ENCODE measurements around the gene PTPRG. TPM values are rescaled to one million over a fixed set of nuclear protein-coding genes. Genes with fewer than 3 reads are reported as not detected.
A peak's percentile ranks its signal among the peaks of the same experiment; 100 is the strongest.

PTPRG gene
- total and polyA plus RNA-seq, 2 experiments from 2014 or later, result 24.4 to 131 TPM

DNA sequence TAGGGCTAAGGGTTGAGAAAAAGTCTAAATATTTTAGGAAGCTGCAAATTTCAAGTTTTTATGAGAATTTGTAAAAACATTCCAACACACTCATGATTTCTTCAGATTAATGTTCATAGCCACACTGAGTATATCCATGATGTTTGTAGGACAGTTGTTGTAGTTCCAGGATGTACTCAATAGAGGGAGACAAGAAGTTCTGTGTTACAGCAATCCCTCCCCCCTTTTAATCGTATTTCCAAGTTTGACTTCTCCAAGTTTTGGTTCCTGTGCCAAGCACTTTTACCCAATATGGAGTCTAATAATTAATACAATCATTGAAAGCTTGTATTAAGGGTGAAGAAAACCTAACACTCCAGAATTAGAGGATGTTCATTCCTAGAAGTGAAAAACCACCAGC lies 668.5 kb downstream of the PTPRG start:
- Mint-ChIP-seq H3K27me3 (ENCODE audit: insufficient read depth, low read depth, poor library complexity) (peaks cover 6% of the 10 kb centered on the region), H3K27ac (no peak overlapping the region), H3K4me3 (no peak overlapping the region), H3K9me3 (no peaks in the 10 kb centered on the region), H3K36me3 (ENCODE audit: low read depth) (peaks cover 11% of the 10 kb centered on the region; the same call in 2 of the 3 replicates), H3K4me1 (peaks cover 30% of the 10 kb centered on the region; the same call in 2 of the 3 replicates)
- no peaks in the 10 kb centered on the region for H3K79me2 ChIP-seq (replicated peaks; ENCODE audit: insufficient read depth)
- DNase-seq (ENCODE audit: low spot score) (peak; percentile 71), ATAC-seq (peak; percentile 53)
- TF ChIP-seq NANOG (IDR thresholded peaks at IDR 0.05; ENCODE audit: borderline replicate concordance), result no peak
- TF ChIP-seq, protein P1, sequence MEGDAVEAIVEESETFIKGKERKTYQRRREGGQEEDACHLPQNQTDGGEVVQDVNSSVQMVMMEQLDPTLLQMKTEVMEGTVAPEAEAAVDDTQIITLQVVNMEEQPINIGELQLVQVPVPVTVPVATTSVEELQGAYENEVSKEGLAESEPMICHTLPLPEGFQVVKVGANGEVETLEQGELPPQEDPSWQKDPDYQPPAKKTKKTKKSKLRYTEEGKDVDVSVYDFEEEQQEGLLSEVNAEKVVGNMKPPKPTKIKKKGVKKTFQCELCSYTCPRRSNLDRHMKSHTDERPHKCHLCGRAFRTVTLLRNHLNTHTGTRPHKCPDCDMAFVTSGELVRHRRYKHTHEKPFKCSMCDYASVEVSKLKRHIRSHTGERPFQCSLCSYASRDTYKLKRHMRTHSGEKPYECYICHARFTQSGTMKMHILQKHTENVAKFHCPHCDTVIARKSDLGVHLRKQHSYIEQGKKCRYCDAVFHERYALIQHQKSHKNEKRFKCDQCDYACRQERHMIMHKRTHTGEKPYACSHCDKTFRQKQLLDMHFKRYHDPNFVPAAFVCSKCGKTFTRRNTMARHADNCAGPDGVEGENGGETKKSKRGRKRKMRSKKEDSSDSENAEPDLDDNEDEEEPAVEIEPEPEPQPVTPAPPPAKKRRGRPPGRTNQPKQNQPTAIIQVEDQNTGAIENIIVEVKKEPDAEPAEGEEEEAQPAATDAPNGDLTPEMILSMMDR (conservative IDR thresholded peaks at IDR 0.05; ENCODE audit: low read depth in 2 of 2), result peak; percentile 47 to 61
- no peak for TF ChIP-seq JUNB (IDR thresholded peaks at IDR 0.05; ENCODE audit: unreplicated experiment)
- H4K20me1 ChIP-seq (replicated peaks; ENCODE audit: insufficient read depth), result no peaks in the 10 kb centered on the region; the same call in 1 of the 2 replicates
- no peak overlapping the region for H3K27ac ChIP-seq (ENCODE audit: low read depth)
- no peak overlapping the region for H3K4me3 ChIP-seq
- H3K4me2 ChIP-seq, result no peak overlapping the region
- no peaks in the 10 kb centered on the region; the same call in 1 of the 2 replicates for H3K4me1 ChIP-seq (ENCODE audit: insufficient read depth)
- H3F3A ChIP-seq (replicated peaks; ENCODE audit: low read depth), result no peaks in the 10 kb centered on the region; the same call in 1 of the 2 replicates
- no peaks in the 10 kb centered on the region for H3K9me2 ChIP-seq (ENCODE audit: insufficient read depth)
- no peaks in the 10 kb centered on the region for H3K27me3 ChIP-seq (ENCODE audit: insufficient read depth)
- H2AFZ ChIP-seq, result no peak overlapping the region
- no peaks in the 10 kb centered on the region for H3K36me3 ChIP-seq (ENCODE audit: insufficient read depth)

DNA sequence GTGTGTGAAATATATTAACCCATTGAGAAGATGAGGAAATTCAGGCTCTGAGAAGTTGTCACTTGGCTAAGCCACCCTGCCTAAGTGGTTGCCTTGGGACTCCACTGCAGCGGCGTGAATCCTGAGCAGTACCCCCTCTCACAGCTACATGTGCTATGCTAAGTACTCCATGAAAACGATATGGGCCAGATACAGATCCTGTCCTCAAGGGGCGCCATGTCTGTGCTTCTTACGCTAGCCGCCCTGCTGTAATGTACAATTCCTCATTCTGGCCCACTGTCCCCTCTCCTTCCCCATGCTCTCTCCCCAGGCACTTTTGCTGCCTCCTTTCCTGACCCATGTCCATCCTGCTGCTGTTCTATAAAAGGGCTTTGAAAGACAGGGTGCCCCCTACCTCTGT lies 671.7 kb downstream of the PTPRG start:
- TF ChIP-seq, protein P1 (conservative IDR thresholded peaks at IDR 0.05; ENCODE audit: low read depth in 2 of 2), result peak; percentile 60 to 61
- no peak for TF ChIP-seq ZNF114 (CRISPR knock-in tag; IDR thresholded peaks at IDR 0.05)
- TF ChIP-seq, protein P2, sequence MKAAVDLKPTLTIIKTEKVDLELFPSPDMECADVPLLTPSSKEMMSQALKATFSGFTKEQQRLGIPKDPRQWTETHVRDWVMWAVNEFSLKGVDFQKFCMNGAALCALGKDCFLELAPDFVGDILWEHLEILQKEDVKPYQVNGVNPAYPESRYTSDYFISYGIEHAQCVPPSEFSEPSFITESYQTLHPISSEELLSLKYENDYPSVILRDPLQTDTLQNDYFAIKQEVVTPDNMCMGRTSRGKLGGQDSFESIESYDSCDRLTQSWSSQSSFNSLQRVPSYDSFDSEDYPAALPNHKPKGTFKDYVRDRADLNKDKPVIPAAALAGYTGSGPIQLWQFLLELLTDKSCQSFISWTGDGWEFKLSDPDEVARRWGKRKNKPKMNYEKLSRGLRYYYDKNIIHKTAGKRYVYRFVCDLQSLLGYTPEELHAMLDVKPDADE (IDR thresholded peaks at IDR 0.05), result no peak
- TF ChIP-seq, protein P3, sequence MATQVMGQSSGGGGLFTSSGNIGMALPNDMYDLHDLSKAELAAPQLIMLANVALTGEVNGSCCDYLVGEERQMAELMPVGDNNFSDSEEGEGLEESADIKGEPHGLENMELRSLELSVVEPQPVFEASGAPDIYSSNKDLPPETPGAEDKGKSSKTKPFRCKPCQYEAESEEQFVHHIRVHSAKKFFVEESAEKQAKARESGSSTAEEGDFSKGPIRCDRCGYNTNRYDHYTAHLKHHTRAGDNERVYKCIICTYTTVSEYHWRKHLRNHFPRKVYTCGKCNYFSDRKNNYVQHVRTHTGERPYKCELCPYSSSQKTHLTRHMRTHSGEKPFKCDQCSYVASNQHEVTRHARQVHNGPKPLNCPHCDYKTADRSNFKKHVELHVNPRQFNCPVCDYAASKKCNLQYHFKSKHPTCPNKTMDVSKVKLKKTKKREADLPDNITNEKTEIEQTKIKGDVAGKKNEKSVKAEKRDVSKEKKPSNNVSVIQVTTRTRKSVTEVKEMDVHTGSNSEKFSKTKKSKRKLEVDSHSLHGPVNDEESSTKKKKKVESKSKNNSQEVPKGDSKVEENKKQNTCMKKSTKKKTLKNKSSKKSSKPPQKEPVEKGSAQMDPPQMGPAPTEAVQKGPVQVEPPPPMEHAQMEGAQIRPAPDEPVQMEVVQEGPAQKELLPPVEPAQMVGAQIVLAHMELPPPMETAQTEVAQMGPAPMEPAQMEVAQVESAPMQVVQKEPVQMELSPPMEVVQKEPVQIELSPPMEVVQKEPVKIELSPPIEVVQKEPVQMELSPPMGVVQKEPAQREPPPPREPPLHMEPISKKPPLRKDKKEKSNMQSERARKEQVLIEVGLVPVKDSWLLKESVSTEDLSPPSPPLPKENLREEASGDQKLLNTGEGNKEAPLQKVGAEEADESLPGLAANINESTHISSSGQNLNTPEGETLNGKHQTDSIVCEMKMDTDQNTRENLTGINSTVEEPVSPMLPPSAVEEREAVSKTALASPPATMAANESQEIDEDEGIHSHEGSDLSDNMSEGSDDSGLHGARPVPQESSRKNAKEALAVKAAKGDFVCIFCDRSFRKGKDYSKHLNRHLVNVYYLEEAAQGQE (IDR thresholded peaks at IDR 0.05; ENCODE audit: unreplicated experiment), result no peak
- Mint-ChIP-seq H3K36me3 (ENCODE audit: low read depth) (peaks cover under 1% of the 10 kb centered on the region; the same call in 1 of the 3 replicates), H3K4me1 (peaks cover 27% of the 10 kb centered on the region; the same call in 2 of the 3 replicates), H3K27ac (no peak overlapping the region), H3K9me3 (no peaks in the 10 kb centered on the region), H3K27me3 (ENCODE audit: insufficient read depth, low read depth, poor library complexity) (peaks cover 6% of the 10 kb centered on the region), H3K4me3 (no peak overlapping the region)
- H3K4me1 ChIP-seq (ENCODE audit: insufficient read depth), result no peaks in the 10 kb centered on the region; the same call in 1 of the 2 replicates
- H2AFZ ChIP-seq, result no peak overlapping the region
- H3K27ac ChIP-seq (ENCODE audit: low read depth), result no peak overlapping the region
- ATAC-seq (peak; percentile 95), DNase-seq (ENCODE audit: low spot score) (peak; percentile 83)
- no peak overlapping the region for H3K4me2 ChIP-seq
- H4K20me1 ChIP-seq (replicated peaks; ENCODE audit: insufficient read depth), result peaks cover 12% of the 10 kb centered on the region; the same call in 1 of the 2 replicates
- H3K4me3 ChIP-seq, result no peak overlapping the region
- H3K9me2 ChIP-seq (ENCODE audit: insufficient read depth), result no peaks in the 10 kb centered on the region
- no peaks in the 10 kb centered on the region for H3K36me3 ChIP-seq (ENCODE audit: insufficient read depth)
- H3F3A ChIP-seq (replicated peaks; ENCODE audit: low read depth), result no peaks in the 10 kb centered on the region; the same call in 1 of the 2 replicates
- no peaks in the 10 kb centered on the region for H3K79me2 ChIP-seq (replicated peaks; ENCODE audit: insufficient read depth)
- no peaks in the 10 kb centered on the region for H3K27me3 ChIP-seq (ENCODE audit: insufficient read depth)

All from GM23338 (cell line).